HCT116 (cell line): ENCODE measurements around the gene CIT.

Source experiments
- CTCF ChIP-seq, 3 experiments: fragments of 200-600 bp in 1 of 3; sonication (generic) in 1 of 3; IDR thresholded peaks in 2 of 3; conservative IDR thresholded peaks in 1 of 3; 2 replicates each; pipeline ENCODE4 v1.5.1; 2012 to 2017; ENCODE audit warnings: low read depth in 2 of 3, low read length in 2 of 3, antibody characterized with exemption in 1 of 3, borderline replicate concordance in 1 of 3, control low read depth in 1 of 3, mild to moderate bottlenecking in 1 of 3, mixed read lengths in 1 of 3, mixed run types in 1 of 3, moderate library complexity in 1 of 3; ENCODE audit not compliant: insufficient read depth in 1 of 3
- EGR1 ChIP-seq: IDR thresholded peaks from 2 replicates; pipeline ENCODE4 v1.6.1; 2012; ENCODE audit warnings: low read depth
- POLR2A ChIP-seq: IDR thresholded peaks from 2 replicates; pipeline ENCODE4 v1.7.0; 2011; ENCODE audit warnings: borderline replicate concordance; ENCODE audit not compliant: insufficient read depth, insufficient read length; ENCODE audit errors: extremely low read depth
- SIN3A ChIP-seq: IDR thresholded peaks from 2 replicates; pipeline ENCODE4 v1.6.1; 2012; ENCODE audit warnings: low read depth
- ZBTB33 ChIP-seq: IDR thresholded peaks from 2 replicates; pipeline ENCODE4 v1.6.1; 2011; ENCODE audit warnings: mild to moderate bottlenecking, low read length, moderate library complexity; ENCODE audit not compliant: insufficient replicate concordance; ENCODE audit errors: extremely low read depth

GRCh38 chr12:119687879-119688278 is 189.2 kb downstream of the CIT start:
- TF ChIP-seq CTCF (IDR thresholded peaks at IDR 0.05 in 2 of 3, conservative IDR thresholded peaks at IDR 0.05 in 1 of 3; ENCODE audit: borderline replicate concordance in 1 of 3, insufficient read depth in 1 of 3, low read depth in 2 of 3, low read length in 2 of 3) (no peak), POLR2A (no peak), EGR1 (no peak), SIN3A (no peak), ZBTB33 (no peak)
